ENCODE measurements around the gene CIPC. TPM values are rescaled to one million over a fixed set of nuclear protein-coding genes. Genes with fewer than 3 reads are reported as not detected.

The CIPC gene
- total RNA-seq, 1 donor: 12.4 TPM

DNA sequence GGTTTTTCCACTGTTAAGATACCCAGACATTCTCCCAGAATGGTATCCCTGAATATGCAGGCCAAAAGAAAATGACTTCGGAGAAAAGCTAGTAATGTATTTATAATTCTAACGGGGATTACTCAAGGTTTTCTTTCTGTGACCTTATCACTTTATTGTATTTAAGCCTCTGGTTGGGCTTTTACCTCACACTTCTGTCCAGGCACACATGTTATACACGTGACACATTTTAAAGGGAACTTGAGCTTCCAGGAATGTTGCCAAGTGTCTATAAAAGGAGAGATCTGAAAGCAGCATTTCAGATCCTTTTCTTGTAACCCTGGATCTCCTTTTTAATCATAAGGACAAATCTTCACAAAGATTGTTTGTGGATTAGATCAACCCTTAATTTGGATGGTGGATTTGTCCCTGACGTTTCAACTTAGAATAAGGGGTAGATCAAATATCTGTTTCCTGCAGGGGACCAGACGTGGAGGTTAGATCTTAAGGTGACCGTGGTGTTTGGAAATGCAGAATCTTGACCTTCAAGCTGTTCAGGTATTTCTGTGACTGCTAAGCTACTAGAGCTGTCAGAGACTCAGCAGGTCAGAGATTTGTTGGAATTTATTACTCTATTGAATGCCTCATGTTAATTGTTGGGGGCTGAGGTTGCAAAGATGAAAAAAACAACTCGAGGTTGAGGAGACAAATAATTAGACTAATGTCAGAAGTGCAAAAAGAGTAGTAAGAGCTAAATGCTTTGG lies 1.5 kb downstream of the CIPC start:
- peak in 1 of 3 donors; percentile 36 for DNase-seq (ENCODE audit: low read depth in 2 of 3, low spot score in 2 of 3)

DNA sequence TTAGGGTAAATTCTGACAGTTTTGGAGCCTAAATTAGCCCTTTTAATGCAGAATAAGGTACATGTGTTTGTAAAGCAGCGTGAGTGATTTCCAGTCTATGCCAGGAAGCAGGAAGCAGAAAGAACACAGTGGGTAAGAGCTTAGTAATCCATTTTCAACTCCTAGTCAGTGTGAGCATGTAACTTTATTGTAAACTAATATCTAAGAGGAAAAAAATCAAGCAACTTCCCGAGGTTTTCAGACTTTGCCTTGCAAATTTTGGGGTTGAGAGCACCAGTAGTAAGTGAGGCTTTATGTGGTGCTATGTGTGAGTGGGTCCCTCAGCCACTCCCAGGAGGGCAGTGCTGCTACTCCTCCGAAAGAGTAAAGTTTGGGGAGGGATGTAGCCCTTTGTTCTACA lies 2.9 kb downstream of the CIPC start:
- DNase-seq (ENCODE audit: low read depth in 2 of 3, low spot score in 2 of 3): no peak

DNA sequence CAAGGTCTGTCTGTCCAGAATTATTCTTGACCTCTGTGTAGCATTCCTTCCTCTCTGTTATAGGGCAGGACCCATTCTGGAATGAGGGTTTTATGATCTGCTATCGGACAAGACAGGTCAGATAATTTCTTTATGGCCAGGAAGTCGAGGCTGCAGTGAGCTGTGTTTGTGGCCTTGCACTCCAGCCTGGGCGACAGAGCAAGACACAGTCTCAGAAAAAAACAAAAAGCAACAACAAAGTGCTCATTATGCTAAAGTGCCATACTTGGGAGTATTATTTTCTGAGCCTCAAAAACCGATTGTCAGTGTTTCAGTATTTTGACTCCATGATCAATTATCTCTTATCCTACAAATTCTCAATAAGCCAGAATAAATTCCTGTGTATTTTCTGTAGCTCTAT lies 4.1 kb downstream of the CIPC start:
- no peak for DNase-seq (ENCODE audit: low read depth in 2 of 3, low spot score in 2 of 3)

DNA sequence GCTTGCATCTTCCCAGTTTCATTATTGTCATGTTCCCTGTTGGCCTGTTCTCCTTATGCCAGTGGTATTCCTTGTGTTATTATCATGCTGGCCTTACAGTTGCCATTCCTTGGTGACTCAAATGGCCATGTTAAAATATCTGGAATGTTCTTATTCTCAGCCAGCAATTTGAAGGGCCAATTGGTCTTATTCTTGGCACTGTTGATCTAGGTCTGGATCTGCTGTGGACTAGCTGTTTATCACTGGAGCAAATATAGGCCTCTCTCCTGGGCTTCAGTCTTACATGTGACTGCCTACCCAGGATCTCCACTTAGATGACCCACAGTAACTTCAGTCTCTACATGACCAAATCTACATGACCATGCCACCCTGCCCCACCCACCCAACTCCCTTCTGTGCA lies 5.4 kb downstream of the CIPC start:
- no peak for DNase-seq (ENCODE audit: low read depth in 2 of 3, low spot score in 2 of 3)

DNA sequence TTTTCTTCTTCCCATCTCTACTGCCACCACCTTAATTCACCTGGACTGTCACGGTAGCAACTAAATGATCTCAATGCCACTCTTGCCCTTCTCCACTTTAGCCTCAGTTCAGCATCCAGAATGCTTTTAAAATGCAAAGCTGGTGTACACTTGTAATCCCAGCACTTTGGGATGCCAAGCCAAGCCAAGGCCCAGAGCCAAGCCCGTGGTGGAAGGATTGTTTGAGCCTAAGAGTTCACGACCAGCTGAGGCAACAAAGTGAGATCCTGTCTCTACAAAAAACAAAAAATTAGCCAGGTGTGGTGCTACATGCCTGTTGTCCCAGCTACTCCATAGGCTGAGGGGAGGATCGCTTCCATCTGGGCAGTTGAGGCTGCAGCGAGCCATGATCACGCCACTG lies 5.9 kb downstream of the CIPC start:
- no peak for DNase-seq (ENCODE audit: low read depth in 2 of 3, low spot score in 2 of 3)

DNA sequence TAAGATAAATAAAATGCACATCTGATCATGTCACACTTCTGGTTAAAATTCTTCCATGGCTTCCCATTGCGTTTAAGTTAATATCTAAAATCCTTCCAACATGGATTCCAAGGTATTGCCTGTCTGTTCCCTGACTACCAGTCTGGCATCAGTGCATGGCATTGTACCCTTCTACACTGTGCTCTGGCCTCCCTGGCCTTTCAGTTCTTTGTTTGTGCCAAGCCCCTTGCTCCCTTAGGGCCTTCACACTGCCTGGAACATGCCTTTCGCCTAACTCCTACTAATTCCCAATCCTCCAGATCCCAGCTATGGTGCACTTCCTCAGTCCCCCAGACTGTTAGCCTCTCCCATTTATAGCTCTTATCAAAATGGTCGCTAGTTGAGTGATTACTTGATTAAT lies 6.3 kb downstream of the CIPC start:
- DNase-seq (ENCODE audit: low read depth in 2 of 3, low spot score in 2 of 3): no peak

DNA sequence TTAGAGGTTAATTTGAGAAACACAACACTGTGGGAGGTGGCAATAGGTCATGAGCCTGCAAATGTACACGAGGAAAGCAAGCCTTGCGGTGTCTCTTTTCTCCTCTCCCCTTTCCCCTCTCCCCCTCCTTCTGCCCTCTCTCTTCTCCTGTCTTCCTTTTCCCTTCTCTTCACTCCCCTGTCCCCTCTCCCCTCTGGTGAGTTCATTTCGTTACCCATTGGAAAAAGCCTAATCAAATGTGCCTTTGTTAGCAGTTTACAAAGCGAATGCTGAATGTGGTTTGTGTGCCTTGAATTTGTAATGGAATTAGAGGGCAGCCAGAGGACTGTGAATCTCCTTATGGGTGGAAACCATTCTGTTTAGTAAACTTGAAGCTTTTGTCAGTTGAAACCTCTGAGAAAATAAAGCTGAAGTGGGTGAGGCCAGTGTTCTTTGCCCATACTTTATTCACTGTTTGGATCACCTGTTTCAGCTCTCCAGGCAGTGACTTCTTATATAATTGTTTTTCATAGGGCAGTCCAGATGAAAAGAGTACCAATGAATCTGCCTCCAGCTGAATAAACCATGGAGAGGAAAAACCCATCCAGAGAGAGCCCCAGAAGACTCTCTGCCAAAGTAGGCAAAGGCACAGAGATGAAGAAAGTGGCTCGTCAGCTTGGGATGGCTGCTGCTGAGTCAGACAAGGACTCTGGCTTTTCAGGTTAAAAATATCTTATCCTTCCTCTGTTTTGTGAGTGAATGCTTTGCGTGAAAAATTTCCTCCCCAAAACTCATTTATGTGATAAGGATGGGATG lies 7.3 kb downstream of the CIPC start:
- DNase-seq (ENCODE audit: low read depth in 2 of 3, low spot score in 2 of 3): no peak

DNA sequence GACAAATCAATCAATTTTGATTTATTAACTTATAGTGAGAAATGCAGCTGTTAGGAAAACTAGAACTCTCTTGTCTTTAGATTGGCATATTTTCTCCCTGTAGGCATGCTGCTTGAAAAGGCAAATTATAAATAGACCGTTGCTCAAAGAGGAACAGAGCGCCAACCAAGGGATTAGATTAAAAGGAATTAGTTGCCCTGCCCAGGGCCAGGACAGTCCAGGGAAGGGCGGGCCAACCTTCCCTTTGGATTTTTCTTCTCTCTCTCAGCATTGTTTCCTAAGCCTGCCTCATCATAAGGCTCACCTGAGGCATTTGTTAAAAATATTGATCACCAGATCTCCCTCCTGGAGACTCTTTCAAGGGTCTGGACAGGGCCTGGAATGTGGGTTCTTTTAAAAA lies 8.6 kb downstream of the CIPC start:
- DNase-seq (ENCODE audit: low read depth in 2 of 3, low spot score in 2 of 3): no peak

DNA sequence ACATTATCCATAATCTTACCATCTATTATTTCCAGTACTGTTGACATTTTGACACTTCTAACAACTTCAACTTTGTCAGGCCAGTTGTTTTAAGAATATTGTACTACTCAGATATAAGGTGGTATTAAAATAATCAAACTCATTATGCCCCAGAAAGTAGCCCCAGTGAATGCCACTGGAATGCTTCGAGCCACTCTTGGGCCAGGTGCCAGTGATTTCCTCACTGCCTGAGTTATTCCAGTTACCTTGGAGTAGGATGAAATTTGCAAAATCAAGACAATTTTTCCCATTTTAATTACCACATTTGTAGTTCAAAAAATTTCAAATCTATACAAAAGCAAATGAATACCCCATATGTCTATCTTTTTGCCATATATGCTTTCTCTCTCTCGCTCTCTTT lies 9.2 kb downstream of the CIPC start:
- no peak for DNase-seq (ENCODE audit: low read depth in 2 of 3, low spot score in 2 of 3)

DNA sequence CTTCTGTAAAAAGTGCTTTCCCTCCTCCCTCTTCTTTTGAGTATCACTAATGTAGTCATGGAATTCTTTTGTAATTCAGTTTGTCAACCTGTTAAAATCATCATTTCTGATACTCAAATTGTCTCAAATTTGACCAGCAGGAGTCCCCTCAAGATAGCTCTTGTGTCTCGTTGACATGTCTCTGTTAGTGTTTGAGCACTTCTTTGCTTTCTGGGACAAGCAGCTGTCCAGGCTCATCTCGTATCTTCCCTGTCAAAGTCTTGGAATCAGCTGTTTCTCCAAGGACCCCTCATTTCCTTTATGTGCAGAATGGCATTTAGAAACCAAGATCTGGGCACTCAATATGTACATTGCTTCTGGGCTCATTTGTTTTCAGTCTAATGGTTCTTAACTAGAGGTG lies 10.7 kb downstream of the CIPC start:
- no peak for DNase-seq (ENCODE audit: low read depth in 2 of 3, low spot score in 2 of 3)

DNA sequence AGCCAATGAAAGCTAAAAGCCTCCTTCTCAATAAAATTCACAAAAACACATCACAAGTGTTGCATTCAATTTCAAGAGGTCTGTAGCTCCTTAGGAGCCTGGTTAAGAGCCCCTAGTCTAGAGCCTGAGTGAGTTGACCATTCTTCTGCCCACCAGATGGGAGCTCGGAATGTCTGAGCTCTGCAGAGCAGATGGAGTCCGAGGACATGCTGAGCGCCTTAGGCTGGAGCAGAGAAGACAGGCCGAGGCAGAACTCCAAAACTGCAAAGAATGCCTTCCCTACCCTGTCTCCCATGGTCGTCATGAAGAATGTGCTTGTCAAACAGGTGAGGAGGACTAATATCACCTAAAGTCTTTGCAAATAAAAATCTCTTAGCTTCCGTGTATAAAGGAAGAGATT lies 11.6 kb downstream of the CIPC start:
- no peak for DNase-seq (ENCODE audit: low read depth in 2 of 3, low spot score in 2 of 3)

DNA sequence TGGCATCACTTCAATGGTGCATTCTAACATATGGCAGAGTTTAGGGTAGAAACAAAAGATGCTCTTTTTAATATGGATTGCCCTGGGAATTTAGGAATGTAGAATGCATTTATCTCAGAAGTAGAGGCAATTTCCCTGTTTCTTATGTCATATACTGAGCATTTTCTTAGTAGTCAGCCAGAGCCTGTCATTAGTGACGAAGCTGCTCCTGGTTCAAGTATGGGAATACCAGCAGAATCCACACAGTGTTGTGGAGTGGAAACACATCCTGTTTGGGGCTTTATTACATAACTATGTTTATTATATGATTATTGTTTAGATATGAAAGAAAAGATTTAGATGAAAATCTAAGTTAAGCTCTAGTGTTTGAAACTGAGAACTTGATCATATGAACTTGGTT lies 12.2 kb downstream of the CIPC start:
- DNase-seq (ENCODE audit: low read depth in 2 of 3, low spot score in 2 of 3): no peak

DNA sequence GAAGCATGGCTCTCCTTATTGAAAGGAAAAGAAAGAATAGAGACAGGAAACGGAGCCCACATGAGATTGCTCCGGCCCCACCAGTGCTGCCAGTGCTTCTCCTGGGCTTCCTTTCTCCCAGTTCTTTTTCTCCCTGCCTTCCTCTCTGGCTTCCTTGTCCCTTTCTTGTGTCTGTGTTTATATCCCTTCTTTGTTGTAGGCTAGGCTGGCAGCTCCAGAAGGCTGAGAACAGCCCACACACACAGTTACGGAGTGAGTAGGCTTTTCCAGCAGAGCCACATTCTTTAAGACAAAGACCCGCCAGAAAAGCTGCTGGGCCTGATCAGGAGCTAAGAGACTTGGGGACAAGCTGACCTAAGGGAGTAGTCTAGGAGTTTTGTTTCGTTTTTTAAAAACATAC lies 13.0 kb downstream of the CIPC start:
- no peak for DNase-seq (ENCODE audit: low read depth in 2 of 3, low spot score in 2 of 3)

DNA sequence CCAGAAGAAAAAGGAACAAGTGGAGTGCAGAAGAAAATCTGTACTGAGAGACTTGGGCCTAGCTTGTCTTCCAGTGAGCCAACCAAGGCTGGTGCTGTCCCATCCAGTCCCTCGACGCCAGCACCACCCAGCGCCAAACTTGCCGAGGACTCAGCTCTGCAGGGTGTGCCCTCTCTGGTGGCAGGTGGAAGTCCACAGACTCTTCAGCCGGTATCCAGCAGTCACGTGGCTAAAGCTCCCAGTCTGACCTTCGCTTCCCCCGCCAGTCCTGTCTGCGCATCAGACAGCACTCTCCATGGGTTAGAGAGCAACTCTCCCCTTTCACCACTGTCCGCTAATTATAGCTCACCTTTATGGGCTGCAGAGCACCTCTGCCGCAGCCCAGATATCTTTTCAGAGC lies 15.6 kb downstream of the CIPC start:
- DNase-seq (ENCODE audit: low read depth in 2 of 3, low spot score in 2 of 3): no peak

DNA sequence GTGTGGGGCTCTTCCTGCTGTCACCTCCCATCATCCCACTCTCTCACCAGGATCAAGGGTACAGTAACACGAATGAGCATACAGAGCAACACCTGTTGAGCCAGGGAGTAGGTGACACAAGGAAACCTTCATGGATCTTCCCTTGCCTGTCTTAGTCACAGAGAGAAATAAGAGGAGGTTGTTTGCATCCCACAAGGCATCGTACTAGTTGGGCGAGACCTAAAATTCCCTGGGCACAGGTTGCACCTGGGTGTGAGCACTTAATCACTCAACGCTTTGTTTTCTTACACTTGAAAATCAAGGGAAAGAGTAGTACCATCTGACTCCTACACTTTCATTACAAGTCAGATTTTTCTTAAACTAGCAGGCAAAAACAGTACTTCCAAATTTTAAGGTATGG lies 16.6 kb downstream of the CIPC start:
- DNase-seq (ENCODE audit: low read depth in 2 of 3, low spot score in 2 of 3): no peak

DNA sequence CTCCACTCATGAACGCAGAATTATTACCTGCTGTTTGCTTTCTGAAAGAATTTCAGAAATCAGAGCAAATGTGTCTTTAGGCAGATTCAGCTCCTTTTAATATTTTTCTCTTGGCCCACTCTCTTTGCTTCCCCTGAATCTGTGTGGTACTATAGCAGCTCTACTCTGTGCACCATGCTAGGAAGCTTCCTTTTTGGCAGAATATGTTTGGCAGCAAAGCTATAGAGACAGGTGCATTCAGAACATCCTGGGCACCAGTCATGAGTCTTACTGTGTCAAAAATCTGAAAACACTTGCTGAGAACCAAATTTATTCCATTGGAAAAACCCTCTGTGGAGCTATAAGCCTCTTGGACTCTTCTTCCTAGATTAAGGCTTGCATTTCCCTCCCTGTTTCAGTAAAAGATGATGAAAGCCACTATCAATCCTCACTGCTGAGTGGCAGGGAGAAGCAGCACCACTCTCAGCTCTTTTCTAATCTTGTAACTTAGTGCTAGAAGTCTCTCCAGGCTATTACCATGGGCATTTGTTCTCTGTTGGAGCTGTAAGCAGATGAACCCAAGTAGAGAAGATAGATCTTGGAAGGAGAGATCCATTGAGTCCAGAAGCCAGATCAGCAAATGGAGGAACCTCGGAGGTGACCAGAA lies 18.2 kb downstream of the CIPC start:
- DNase-seq (ENCODE audit: low read depth in 2 of 3, low spot score in 2 of 3): no peak

DNA sequence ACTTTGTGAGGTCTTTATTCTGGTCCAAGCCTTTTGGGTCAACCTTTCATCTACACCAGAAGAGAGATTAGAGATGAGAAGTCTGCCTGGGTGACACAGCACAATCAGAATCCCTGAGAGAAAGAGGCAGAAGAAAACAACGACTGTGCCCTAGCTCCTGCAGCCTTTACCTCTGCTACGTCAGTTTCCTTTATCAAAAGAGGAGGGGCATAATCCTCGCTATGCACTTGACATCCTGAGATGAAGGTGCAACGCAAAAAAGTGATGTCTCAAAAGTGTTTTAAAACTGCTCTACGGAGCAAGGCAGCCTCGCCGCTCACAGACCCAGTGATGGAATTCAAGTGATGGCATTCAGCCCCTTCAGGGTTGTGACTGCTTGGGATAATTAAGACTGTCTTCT lies 21.8 kb downstream of the CIPC start:
- DNase-seq (ENCODE audit: low read depth in 2 of 3, low spot score in 2 of 3): no peak

DNA sequence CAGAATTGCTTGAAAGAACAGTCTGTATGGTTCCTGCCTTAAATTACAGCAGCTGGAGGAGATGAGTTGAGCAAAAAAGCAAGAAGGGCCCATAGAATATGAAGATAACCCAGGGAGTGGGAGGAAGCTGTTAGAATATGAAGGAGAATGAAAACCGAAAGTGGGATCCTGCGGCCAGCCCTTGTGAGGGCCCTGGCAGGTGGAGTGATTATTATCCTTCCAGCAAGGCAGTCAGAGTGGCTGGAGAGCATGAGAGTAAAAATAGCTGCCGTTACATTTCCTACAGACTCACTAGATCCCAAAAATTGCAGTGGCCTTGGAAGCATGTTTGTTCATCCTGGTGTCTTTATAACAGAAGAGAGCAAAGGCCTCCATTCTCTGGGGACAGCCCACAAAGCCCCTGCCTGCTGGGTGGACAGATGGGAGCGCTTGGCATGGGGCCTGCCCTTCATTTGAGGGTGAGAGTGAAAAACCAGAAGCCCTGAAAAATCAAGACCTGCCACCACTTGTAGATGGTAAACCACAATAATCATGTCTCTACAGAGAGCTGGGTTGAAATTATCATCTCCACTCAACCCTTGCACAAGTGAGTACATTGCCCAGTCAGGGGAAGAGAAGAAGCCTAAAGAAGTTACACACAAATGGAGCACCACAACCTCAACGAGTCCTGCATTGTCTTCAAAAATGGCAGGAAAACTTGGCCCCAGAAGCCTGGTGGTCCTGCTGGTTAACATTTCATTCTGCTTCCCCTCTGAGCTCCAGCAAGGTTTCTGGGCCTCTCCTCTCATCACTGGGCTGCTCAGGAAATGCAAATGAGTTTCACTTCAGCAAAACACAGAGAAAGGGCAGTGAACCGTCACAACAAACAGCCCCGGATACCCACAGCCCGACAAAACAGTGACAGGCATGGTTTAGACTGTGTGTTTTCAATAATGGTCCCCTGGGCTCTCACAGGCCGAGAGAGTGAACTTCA lies 23.0 kb downstream of the CIPC start:
- DNase-seq (ENCODE audit: low read depth in 2 of 3, low spot score in 2 of 3): no peak

DNA sequence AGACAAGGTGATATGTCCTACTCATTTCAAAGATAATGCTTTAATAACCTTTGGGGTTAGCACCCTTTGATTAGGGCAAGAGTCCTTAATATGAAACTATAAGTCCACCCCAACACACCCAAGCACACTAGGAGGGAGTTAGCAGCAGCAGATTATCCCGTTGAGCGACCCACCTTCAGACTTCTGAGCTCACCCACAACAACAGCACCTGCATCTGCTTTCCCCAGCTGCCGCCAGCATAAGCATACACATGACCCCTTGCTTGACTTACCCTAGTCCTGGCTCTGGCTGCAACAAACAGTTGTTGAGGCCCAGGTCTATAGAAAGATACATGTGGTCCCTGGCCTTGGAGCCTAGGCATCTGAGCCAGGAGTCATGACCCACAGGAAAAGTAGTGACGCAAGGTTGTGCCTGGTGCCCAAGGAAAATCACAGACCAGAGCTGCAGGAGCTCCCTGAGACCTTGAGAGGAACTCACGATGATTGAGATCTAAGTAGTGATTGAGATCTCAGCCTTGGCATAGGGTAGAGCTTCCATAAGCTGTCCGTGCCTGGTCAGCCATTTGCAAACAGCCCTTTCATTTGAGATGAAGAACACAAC lies 24.6 kb downstream of the CIPC start:
- no peak for DNase-seq (ENCODE audit: low read depth in 2 of 3, low spot score in 2 of 3)

Measured in hematopoietic multipotent progenitor cell (in vitro differentiated cells).